ENCODE measurements around the gene CHCHD6.

DNA sequence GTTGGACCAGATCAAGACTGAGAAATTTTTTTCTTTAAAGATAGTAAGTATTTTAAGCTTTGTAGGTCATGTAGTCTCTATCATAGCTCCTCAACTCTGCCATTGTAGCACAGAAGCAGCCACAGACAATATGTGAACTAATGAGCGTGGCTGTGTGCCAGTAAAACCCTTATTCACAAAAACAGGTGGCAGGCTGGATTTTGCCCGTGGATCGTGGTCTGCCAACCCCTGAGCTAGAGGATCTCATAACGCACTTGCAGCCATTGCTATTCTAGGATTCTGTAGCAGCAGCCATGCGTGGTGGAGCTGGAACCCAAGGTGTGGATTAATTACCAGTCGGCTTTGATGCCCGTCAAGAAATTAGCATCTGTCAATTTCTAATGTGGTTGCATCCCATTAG is 210.2 kb downstream of the CHCHD6 start:
- no peak for TF ChIP-seq POLR2AphosphoS5 (IDR thresholded peaks at IDR 0.05; ENCODE audit: borderline replicate concordance, low read depth, low read length)
- TF ChIP-seq EZH2 (IDR thresholded peaks at IDR 0.05) = no peak
- no peak for TF ChIP-seq FOXP2 (optimal IDR thresholded peaks at IDR 0.05; ENCODE audit: control extremely low read depth, extremely low read length, insufficient read depth)

Data from SK-N-MC (cell line).